GM19397 (cell line): ENCODE data around the gene JARID2.

Source experiments
- ATAC-seq: cut with Tn5 transposase; IDR thresholded peaks from one replicate; pipeline ENCODE4 v1.9.1; 2021; ENCODE audit warnings: mild to moderate bottlenecking, moderate library complexity; ENCODE audit not compliant: unreplicated experiment

JARID2 gene

GRCh38 chr6:15433511-15433861, 187.6 kb downstream of the JARID2 start:
- no peak for ATAC-seq

- ATAC-seq, result no peak
Observed at GRCh38 chr6:15434263-15434662, 188.4 kb downstream of the JARID2 start.

- no peak for ATAC-seq
Observed at GRCh38 chr6:15434823-15435380, 189.0 kb downstream of the JARID2 start.

GRCh38 chr6:15435468-15435867, 189.6 kb downstream of the JARID2 start:
- no peak for ATAC-seq

GRCh38 chr6:15436451-15436850, 190.6 kb downstream of the JARID2 start:
- no peak for ATAC-seq

- ATAC-seq, result no peak
Observed at GRCh38 chr6:15437090-15437635, 191.3 kb downstream of the JARID2 start.

- no peak for ATAC-seq
Observed at GRCh38 chr6:15439410-15440025, 193.6 kb downstream of the JARID2 start.

- ATAC-seq, result no peak
Observed at GRCh38 chr6:15440040-15440439, 194.2 kb downstream of the JARID2 start.

- ATAC-seq, result no peak
Observed at GRCh38 chr6:15441215-15441868, 195.5 kb downstream of the JARID2 start.

GRCh38 chr6:15441981-15442380, 196.1 kb downstream of the JARID2 start:
- no peak for ATAC-seq

- ATAC-seq, result no peak
Observed at GRCh38 chr6:15442467-15442866, 196.6 kb downstream of the JARID2 start.

GRCh38 chr6:15443119-15443830, 197.4 kb downstream of the JARID2 start:
- no peak for ATAC-seq

- ATAC-seq, result no peak
Observed at GRCh38 chr6:15444081-15444731, 198.3 kb downstream of the JARID2 start.

GRCh38 chr6:15444881-15445280, 199.0 kb downstream of the JARID2 start:
- no peak for ATAC-seq

- no peak for ATAC-seq
Observed at GRCh38 chr6:15447546-15448267, 201.8 kb downstream of the JARID2 start.

GRCh38 chr6:15449011-15449410, 203.1 kb downstream of the JARID2 start:
- no peak for ATAC-seq

GRCh38 chr6:15451738-15452137, 205.9 kb downstream of the JARID2 start:
- ATAC-seq, result no peak

- ATAC-seq, result no peak
Observed at GRCh38 chr6:15452182-15452941, 206.5 kb downstream of the JARID2 start.

GRCh38 chr6:15453186-15453585, 207.3 kb downstream of the JARID2 start:
- ATAC-seq, result no peak

- ATAC-seq, result no peak
Observed at GRCh38 chr6:15453622-15454021, 207.8 kb downstream of the JARID2 start.
